Left hindlimb (tissue), 1 donor: ENCODE data around the gene UBXN2A.

ENCODE experiments used
- DNase-seq: peaks from one replicate; pipeline ENCODE4 v3.0.0-alpha.2; 2018

Gene UBXN2A

GRCh38 chr2:23939987-23940717 lies at the start of gene UBXN2A:
Gene UBXN2A (plus strand): TSS chr2:23940463. CDS start chr2:23958315, 17,852 bp downstream.
- peak; percentile 89 for DNase-seq

DNA sequence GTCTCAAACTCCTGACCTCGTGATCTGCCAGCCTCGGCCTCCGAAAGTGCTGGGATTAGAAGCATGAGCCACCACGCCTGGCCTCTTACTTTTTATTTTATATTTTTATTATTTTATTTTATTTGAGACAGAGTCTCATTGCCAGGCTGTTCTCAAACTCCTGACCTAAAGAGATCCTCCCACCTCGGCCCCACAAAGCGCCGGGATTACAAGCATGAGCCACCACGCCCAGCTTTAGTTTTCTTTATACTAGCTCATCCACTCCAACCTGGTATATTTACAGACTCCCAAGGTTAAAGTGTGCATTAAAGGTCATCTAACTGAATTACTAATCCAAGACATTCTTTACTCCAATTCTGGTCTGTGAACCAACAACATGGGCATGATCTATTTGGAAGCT lies 40.1 kb upstream of the UBXN2A start:
- DNase-seq = no peak

- DNase-seq = no peak
Measured at GRCh38 chr2:23900541-23901322, 39.5 kb upstream of the UBXN2A start.

- no peak for DNase-seq
Measured at GRCh38 chr2:23901966-23902846, 38.1 kb upstream of the UBXN2A start.

DNA sequence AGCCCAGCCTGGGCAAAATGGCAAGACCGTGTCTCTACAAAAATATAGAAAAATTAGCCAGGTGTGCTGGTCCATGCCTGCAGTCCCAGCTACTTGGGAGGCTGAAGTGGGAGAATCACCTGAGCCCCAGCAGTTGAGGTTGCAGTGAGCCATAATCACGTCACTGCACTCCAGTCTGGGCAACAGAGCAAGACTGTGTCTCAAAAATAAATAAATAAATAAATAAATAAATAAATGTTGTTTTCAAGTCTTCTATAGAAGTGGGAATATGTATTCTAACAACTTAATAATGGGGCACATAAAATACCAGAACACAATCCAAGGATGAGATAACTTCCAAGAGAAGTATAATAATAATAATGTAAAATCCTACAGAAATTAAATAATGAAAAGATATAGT lies 37.2 kb upstream of the UBXN2A start:
- no peak for DNase-seq

DNA sequence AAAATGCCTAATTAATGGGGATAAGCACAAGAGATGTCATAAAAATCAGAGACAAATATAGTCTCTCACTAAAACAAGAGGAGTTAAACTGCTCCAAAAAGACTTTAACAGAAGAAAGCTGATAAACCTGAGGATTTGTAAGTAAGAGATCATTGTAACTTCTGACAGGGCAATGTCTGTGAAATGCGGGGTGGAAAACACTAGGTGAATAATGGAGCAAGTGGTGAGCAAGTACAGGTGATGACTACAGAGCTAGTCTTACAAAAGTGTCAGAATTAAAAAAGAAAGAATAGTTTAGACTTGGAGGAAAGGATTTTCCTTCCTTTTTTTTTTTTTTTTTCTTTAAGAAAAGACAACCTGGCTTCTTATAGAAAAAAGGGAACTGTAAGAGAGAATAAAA lies 36.0 kb upstream of the UBXN2A start:
- no peak for DNase-seq

DNA sequence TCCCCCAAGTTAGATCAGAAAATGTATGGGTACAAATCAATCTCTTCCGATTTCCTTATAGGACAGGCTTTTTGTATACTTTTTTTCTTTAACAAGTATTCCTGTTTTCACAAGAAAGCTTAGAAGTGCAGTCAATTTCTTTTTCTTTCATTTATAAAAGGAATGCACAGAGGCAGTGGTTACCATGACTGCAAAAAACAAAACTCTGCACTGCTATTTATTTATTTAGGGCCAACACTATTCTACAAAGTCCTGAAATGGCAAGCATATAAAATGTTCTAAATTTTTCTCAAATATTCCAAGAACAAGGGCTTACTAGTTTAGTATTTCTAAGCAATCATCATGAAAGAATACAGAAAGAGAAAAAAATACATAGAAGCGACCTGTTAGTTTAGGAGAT lies 35.6 kb upstream of the UBXN2A start:
- no peak for DNase-seq

GRCh38 chr2:23905155-23905554 lies 35.1 kb upstream of the UBXN2A start:
- no peak for DNase-seq

GRCh38 chr2:23912054-23912453 lies 28.2 kb upstream of the UBXN2A start:
- DNase-seq = no peak

DNA sequence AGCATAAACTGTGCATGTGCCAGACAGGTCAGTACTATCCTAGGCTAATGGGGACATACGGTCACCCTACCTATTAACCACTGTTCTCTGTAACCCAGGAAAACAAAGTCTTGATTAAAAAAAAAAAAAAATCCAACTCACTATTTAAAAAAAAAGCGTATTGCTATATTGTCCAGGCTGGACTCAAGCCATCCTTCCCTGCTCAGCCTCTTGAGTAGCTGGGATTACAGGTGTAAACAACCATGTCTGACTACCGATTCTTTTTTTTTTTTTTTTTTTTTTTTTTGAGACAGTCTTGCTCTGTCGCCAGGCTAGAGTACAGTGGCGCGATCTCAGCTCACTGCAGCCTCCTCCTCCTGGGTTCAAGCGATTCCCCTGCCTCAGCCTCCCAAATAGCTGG lies 24.9 kb upstream of the UBXN2A start:
- no peak for DNase-seq

DNA sequence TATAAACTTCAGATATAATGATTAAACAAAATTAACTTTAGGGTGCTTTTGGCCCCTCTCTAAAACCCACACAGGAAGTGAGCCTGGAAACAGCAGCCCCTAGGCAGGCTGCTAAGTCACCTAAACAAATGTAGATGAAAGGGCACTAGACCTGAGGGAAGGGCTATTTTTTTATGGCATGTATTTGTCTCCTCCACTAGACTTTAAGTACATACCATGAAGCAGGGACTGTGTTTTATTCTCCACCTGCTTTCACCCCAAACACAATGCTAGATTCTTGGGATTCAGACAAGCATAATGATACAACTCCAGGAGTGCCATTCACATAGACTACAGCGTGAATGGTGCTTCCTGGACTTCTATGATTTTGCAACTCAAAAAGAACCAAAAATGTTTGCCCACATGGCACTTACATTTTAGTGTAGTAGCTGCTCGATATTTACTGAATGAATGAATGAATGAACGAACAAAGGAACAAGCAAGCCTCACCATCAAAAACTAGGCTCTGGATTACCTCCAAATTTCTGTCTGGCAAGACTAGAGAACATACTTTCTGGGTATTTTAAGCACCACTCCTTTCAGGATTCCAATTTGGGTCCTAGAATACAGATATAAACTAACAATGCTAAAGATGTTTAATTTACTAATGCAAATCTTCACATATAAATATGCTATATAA lies 23.4 kb upstream of the UBXN2A start:
- DNase-seq = no peak

GRCh38 chr2:23918837-23919489 lies 21.3 kb upstream of the UBXN2A start:
- no peak for DNase-seq

DNA sequence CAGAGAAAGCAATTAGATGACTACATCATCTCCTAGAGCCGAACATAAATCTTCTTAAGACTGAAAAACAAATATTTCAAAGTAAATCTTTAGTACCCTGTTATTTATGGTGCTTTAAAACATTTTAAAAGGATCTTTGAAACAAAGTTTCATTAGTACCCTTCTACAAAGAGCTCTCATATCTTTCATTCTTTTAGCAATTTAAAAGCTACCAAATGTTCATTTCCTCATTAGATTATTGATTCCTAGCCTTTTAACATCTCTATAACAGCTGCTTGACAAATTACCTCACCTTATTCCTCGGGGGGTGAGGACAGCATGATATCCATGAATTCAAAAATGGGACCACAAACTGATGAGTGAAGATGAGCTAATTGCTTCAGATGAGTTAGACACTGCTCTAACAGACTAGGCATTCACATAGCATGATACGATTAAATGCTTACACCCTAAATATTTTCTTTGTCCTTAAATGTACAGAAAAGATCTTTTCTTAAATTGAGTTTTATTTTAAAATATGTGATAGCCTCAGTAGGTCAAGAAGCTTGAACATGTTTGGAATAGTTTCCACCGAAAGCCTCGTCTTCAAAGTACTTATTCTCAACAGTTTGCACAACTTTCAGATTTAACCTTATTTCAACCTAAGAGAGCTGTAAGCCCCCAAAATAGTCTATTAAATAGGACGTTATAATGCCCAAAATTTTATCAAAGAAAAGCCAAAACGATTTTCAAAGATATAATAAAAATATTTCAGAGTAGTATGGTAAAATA lies 15.5 kb upstream of the UBXN2A start:
- no peak for DNase-seq

DNA sequence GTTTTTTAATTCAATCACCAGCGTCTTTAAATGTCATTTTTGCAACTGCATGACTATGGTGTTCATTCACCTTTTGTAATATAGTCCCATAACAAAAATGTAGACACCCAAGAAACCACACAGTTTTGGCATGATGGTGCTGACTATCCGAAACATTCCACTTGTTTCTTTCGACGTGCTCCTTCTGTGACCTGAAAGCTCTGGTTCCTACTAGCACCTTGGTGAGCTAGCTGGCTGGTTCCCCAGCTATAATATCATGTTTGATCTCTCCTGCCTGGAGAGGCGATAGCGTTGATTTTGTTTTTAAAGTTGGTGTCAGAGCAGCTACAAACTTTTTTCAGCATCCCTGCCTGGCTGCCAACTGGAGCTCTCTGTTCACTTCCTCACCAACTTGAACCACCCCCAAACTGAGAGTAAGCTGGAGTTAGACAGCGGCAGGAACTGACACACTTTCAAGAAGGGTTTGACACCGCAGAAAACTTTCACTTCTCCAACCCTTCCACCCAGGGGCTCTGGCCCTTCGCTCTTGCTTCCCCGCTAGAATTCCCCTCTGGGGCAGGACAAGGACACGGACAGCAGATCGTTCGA lies 14.5 kb upstream of the UBXN2A start:
- no peak for DNase-seq

DNA sequence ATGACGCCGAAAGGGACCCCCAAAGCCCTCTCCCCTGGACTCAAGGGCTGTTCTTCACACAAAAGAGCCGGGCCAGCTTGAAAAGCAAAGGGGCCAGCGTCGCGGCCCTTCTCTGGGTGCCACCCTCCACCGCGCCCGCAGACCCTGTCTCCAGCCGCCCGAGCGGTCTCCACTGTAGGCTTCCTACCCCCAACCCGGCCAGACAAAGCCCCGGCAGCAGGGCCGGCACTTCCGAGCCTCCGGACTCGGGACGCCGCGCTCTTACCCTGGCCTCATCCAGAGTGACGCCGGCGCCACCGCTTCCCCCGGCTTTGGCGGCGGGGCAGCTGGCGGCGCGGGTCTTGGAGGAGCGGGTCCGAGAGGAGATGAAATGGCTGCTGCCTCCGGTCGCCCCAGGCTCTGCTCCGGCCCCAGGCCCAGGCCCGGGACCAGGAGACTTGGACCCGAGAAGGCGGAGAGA lies 13.9 kb upstream of the UBXN2A start:
- peak; percentile 74 for DNase-seq

DNA sequence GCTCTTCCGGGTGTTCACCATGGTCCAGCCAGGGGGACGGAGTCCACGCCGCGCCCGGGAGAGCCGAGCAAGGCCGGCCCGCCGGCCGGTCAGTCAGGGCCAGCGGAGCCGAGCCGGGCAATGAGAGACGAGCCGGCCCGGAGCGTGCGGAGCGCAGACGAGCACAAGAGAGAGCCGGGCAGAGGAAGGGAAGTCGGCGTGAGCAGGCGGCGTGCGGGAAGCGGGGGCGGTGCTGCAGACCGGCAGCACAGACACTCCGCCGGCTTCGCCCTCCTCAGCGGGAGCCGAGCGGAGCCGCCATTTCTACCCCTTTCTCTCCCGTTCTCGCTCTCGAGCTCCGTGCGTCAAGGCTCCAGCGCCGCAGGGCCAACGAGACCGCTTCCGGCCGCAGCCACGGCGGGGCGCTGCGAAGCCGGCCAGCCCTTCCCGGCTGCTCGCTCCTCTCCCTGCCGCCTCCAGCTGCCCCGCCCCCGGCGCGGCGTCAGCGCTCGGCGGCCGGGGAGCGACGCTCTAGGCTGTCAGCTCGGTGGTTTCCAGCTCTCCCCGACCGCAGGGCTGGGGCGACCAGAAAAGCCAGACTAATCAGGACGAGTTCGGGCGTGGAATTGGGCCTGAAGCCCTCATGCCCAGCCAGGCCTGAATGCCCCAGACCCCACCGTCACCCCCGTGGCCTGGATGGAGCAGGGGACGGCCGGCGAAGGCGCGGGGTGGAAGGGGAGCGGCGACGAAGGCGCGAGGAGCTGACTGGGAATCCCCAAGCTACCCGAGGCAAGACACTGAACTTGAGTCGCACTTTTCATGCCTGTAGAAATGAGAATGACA lies 13.3 kb upstream of the UBXN2A start, which contains the start of gene ATAD2B:
TSS of gene ATAD2B (minus strand) at position 374 of the 822 bp plus-strand sequence. CDS start at position 21, 353 bp downstream.
- peak; percentile 97 for DNase-seq

DNA sequence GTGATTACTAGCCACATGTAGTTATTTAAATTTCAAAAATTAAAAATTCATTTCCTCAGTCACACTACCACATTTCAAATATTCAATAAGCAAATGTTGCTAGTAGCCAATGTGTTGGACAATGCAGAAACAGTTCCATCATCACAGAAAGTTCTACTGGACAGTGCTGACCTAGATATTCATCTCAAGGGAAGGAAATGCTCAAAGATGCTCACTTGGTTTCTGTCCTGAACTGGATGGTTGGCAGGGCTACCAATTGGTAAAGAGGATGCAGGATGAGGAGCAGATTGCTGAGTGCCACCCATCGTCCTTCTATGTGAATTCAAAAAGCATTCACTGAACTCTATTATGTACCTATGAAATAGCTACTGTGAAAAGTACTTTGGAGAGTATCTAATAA lies 6.0 kb upstream of the UBXN2A start:
- no peak for DNase-seq

GRCh38 chr2:23940718-23941620 lies 706 bp downstream of the UBXN2A start:
- DNase-seq = no peak

- no peak for DNase-seq
Measured at GRCh38 chr2:23941644-23942043, 1.4 kb downstream of the UBXN2A start.
